GM23338 (cell line): ENCODE results near the gene FAM227B.

ENCODE experiments used
- EZH2 ChIP-seq: fragments of 200-600 bp; sonication (generic); IDR thresholded peaks from one replicate; pipeline ENCODE4 v1.8.0; 2017; ENCODE audit warnings: antibody characterized with exemption, mild to moderate bottlenecking, low read depth; ENCODE audit not compliant: unreplicated experiment
- EZH2phosphoT487 ChIP-seq: fragments of 200-600 bp; sonication (generic); IDR thresholded peaks from one replicate; pipeline ENCODE4 v1.8.1; 2018; ENCODE audit warnings: antibody characterized with exemption; ENCODE audit not compliant: unreplicated experiment
- POLR2AphosphoS5 ChIP-seq: IDR thresholded peaks from 2 replicates; pipeline ENCODE4 v1.6.1; 2016; ENCODE audit warnings: antibody characterized with exemption, low read depth
- ZNF462 ChIP-seq: fragments of 250-450 bp; sonication (Bioruptor Pico); IDR thresholded peaks from 2 replicates; pipeline ENCODE4 v1.5.0; 2020; ENCODE audit warnings: mild to moderate bottlenecking, moderate library complexity
- TF ChIP-seq, protein P1 (sequence below), 2 experiments: fragments of 200-600 bp in 1 of 2; sonication (generic) in 1 of 2; conservative IDR thresholded peaks; 2 replicates each; pipeline versions ENCODE4 v1.5.1 to v1.6.1; 2016 to 2017; ENCODE audit warnings: antibody characterized with exemption in 2 of 2, low read depth in 2 of 2, mild to moderate bottlenecking in 2 of 2, moderate library complexity in 1 of 2

GRCh38 chr15:49436751-49437150, 183.9 kb downstream of the FAM227B start:
- TF ChIP-seq, protein P1, sequence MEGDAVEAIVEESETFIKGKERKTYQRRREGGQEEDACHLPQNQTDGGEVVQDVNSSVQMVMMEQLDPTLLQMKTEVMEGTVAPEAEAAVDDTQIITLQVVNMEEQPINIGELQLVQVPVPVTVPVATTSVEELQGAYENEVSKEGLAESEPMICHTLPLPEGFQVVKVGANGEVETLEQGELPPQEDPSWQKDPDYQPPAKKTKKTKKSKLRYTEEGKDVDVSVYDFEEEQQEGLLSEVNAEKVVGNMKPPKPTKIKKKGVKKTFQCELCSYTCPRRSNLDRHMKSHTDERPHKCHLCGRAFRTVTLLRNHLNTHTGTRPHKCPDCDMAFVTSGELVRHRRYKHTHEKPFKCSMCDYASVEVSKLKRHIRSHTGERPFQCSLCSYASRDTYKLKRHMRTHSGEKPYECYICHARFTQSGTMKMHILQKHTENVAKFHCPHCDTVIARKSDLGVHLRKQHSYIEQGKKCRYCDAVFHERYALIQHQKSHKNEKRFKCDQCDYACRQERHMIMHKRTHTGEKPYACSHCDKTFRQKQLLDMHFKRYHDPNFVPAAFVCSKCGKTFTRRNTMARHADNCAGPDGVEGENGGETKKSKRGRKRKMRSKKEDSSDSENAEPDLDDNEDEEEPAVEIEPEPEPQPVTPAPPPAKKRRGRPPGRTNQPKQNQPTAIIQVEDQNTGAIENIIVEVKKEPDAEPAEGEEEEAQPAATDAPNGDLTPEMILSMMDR (conservative IDR thresholded peaks at IDR 0.05; ENCODE audit: low read depth in 2 of 2): no peak
- no peak for TF ChIP-seq POLR2AphosphoS5
- no peak for TF ChIP-seq EZH2
- TF ChIP-seq EZH2phosphoT487: no peak
- no peak for TF ChIP-seq ZNF462
